GM12801 (cell line): ENCODE measurements around the gene TKT.

ENCODE experiments used
- TF ChIP-seq, protein P1 (sequence below): IDR thresholded peaks from one replicate; pipeline ENCODE4 v1.5.1; 2011; ENCODE audit warnings: control low read depth; ENCODE audit not compliant: insufficient read length; ENCODE audit errors: extremely low read depth

Gene TKT

DNA sequence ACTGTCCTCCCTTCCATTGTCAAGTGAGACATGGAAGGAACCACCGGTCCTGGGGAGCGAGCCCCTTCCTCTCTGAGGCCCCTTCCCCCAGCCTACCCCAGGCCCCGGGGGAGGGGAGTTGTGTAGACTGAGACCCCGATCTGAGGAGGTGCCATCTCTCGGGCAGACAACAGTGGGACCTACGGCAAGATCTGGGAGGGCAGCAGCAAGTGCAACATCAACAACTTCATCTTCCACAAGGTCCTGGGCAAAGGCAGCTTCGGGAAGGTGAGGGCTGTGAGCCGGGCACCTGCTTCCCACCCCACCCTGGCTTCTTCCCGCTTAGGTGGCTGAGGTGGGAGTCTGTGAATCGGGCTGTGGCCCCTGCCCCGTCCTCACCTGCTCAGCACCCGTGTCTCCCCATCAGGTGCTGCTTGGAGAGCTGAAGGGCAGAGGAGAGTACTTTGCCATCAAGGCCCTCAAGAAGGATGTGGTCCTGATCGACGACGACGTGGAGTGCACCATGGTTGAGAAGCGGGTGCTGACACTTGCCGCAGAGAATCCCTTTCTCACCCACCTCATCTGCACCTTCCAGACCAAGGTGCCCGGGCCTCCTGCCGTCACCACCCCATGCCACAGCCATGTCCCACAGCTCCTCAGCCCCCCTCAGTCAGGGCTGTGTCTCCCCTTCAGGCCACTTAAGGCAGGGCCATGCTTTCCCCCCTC lies 69.9 kb downstream of the TKT start:
- TF ChIP-seq, protein P1, sequence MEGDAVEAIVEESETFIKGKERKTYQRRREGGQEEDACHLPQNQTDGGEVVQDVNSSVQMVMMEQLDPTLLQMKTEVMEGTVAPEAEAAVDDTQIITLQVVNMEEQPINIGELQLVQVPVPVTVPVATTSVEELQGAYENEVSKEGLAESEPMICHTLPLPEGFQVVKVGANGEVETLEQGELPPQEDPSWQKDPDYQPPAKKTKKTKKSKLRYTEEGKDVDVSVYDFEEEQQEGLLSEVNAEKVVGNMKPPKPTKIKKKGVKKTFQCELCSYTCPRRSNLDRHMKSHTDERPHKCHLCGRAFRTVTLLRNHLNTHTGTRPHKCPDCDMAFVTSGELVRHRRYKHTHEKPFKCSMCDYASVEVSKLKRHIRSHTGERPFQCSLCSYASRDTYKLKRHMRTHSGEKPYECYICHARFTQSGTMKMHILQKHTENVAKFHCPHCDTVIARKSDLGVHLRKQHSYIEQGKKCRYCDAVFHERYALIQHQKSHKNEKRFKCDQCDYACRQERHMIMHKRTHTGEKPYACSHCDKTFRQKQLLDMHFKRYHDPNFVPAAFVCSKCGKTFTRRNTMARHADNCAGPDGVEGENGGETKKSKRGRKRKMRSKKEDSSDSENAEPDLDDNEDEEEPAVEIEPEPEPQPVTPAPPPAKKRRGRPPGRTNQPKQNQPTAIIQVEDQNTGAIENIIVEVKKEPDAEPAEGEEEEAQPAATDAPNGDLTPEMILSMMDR, result no peak

DNA sequence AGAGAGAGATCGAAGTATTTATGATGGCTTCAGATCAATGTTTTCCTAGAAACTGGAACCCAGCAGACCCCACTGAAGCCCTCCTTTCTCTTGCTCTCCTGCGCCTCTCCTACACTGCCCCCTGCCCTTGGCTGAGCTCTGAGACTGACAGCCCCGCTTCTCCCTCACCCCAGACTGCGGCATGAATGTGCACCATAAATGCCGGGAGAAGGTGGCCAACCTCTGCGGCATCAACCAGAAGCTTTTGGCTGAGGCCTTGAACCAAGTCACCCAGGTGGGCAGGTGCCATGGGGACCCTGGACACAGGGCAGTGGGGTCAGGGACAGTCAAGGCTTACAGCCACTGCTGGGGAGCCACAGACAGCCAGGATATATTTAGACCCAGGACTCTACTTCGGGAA lies 71.1 kb downstream of the TKT start:
- TF ChIP-seq, protein P1, result no peak

DNA sequence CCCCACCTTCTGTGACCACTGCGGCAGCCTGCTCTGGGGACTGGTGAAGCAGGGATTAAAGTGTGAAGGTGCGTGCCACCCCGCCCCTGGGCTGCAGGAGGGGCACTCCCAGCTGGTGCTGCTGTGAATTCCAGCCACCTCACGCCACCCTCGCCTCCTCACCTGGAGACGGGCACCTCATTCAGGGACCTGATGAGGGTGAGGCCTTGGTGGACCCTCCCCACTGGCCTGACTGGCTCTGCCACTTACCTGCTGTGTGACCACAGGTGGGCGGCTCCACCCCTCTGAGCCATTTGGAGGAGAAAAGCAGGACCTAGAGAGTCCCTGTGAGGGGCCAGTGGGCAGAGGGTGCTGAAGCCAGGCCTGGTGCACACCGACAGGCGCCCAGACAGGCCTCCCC lies 72.3 kb downstream of the TKT start:
- TF ChIP-seq, protein P1, result no peak

DNA sequence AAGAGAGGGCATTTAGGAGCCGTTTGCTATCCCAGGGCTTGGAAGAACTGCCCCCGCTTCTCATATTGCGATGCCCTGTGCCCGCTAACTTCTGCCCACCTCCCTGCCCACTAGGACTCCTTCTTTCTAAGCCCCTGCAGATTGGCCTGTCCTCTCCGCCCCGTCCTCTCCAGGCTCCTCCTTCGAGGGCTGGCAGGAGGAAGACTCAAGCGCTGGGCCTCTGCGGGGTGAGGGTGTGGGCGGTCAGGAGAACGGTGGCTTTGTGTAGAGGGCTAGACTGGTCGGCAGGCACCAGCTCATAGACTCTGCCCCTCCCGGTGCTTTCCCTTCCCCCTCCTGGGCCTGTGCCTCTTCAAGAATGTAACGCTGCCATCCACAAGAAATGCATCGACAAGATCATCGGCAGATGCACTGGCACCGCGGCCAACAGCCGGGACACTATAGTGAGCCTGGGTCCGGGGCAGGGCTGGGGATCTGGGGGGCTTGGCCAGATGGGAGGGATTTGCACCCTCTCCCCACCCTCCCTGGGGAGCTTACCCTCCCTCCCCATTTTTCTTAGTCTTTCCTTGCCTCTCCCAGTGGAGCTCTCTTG lies 73.0 kb downstream of the TKT start:
- TF ChIP-seq, protein P1, result no peak

DNA sequence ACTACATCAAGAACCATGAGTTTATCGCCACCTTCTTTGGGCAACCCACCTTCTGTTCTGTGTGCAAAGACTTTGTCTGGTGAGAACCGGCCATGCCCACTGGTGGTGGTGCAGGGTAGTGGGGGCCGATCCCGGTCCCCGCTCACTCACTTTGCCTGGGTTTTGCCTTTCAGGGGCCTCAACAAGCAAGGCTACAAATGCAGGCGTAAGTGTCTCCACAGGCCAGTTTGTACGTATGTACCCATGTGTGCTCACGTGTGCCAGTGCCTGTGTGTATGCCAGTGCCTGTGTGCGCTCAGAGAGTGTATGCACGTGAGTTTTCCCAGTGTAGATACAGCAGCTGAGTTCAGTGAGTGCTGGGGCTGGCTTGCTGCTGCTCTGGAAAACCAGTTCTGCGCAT lies 74.3 kb downstream of the TKT start:
- TF ChIP-seq, protein P1, result no peak

DNA sequence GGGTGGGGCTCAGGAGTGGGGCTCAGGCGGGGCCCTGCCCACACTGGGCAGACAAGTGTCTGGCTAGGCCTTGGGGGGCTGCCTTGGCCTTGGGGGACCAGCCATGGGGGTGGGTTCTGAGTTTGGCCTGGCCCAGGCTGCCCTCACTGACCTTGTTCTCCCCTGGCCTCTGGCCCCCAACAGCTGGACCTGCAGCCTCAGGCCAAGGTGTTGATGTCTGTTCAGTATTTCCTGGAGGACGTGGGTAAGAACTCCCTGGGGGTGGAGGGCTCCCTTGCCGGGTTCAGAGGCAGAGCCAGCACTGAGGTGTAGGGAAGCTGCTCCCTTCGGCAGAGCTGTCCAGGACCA lies 74.8 kb downstream of the TKT start:
- TF ChIP-seq, protein P1, result no peak

DNA sequence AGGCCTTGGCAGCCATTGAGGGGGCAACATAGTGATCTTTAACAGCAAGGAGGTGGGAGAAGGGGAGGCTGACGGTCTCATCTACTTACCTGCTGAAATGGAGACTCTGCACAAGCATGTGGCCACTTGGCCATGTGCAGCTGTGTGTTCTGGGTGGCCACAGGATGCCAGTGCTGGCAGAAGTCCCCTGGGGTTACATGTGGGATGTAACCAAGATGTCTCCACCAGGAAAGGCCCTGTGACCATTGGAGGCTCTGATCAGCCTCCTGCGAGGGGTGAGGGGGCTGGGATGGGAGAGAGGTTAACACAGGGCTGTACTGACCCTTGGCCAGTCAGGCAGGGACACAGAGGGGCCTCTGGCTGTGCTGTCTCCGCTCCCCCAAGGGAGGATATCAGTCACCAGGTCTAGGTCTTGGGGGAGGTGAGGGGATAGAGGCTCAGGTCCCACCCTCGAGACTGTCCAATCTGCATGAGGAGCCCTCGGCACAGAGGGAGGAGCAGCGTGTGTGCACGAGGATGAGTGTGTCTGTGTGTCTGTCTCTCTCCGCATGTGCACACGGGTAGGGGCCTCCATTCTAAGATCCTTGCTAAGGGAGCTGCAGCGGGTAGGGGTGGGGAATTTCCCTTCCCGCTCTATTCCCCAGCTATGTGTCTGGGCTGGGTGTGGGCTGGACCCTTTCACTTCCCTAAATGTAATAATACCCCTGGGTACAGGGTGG lies 75.4 kb downstream of the TKT start:
- TF ChIP-seq, protein P1, result no peak
